ENCODE measurements around the gene SLC9A9.

SLC9A9 gene

DNA sequence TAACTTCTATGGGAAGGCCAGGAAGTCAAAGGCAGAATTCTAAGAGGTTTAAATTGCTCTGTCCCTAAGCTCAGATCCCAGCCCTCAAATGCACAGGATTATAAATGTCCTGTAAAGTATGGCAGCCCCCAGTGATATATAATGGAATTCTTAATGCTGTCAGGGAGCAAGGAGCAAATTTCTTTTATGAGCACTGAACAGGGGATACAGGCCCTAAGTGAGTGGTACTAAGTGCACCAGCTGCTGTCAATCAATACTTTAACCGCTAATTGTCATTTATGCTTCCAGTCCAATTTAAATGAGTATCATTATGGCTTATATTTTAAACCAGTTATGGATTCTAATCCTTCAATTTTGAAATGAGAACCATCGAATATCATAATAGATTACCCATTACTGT, 4.7 kb downstream of the SLC9A9 start:
- no peak for DNase-seq (ENCODE audit: low read depth, low spot score)
- Histone ChIP-seq H3K4me3 (ENCODE audit: low read length) (no peak overlapping the region), H3K36me3 (ENCODE audit: control insufficient read depth, insufficient read depth, low read length) (no peaks in the 10 kb centered on the region), H3K9me3 (ENCODE audit: control insufficient read depth, insufficient read depth, low read length) (no peaks in the 10 kb centered on the region), H3K27ac (ENCODE audit: low read length) (no peak overlapping the region), H3K4me1 (ENCODE audit: control insufficient read depth, insufficient read depth, low read length) (no peaks in the 10 kb centered on the region; the same call in none of the 2 replicates), H3K27me3 (ENCODE audit: control insufficient read depth, insufficient read depth, low read length) (no peaks in the 10 kb centered on the region)
- WGBS (ENCODE audit: insufficient coverage, insufficient read length), result no CpG with 5 or more reads among the region's 2 CpGs

DNA sequence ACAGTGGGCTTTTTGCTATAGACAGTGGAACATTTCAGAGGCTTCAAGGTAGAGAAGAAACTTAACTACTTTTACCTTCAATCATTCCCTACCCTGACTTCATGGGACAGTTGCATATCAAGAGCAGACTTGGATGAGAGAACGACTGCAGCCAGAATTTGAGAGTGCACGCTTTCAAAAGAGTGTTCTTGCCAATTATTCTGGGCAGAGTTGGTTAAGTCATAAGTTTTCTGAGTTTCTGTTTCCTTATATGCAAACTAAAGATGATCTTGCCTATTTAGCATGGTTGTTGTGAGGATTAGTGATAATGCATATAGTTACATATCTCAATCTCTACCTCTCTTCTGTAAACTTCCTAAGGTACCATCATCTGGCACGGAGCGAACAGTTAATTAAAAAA, 7.6 kb downstream of the SLC9A9 start:
- DNase-seq (ENCODE audit: low read depth, low spot score), result no peak
- Histone ChIP-seq H3K27me3 (ENCODE audit: control insufficient read depth, insufficient read depth, low read length) (no peaks in the 10 kb centered on the region), H3K9me3 (ENCODE audit: control insufficient read depth, insufficient read depth, low read length) (no peaks in the 10 kb centered on the region), H3K4me1 (ENCODE audit: control insufficient read depth, insufficient read depth, low read length) (no peaks in the 10 kb centered on the region; the same call in 1 of the 2 replicates), H3K36me3 (ENCODE audit: control insufficient read depth, insufficient read depth, low read length) (no peaks in the 10 kb centered on the region), H3K4me3 (ENCODE audit: low read length) (no peak overlapping the region), H3K27ac (ENCODE audit: low read length) (no peak overlapping the region)
- WGBS (ENCODE audit: insufficient coverage, insufficient read length), result no CpG with 5 or more reads among the region's 4 CpGs

DNA sequence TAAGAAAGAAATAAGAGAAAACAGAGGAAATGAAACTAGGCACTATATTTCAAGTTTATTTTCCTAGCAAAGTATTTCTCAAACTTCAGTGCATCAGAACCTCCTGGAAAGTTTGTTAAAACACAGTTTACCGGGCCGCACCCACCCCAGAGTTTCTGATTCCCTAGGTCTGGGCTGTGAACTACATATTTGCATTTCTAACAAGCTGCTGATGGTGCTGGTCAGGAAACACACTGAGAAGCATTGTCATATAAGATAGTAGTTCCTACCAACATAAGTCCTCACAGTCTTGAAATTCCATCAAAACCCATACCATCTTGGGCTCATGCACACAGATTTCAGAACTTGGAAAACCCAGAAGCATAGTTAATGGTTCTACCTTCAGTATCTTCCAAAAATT, 8.3 kb downstream of the SLC9A9 start:
- WGBS (ENCODE audit: insufficient coverage, insufficient read length), result no CpG with 5 or more reads among the region's 2 CpGs
- no peak overlapping the region for H3K27ac ChIP-seq (ENCODE audit: low read length)
- H3K4me1 ChIP-seq (ENCODE audit: control insufficient read depth, insufficient read depth, low read length), result no peaks in the 10 kb centered on the region; the same call in 1 of the 2 replicates
- no peak for DNase-seq (ENCODE audit: low read depth, low spot score)
- no peaks in the 10 kb centered on the region for H3K27me3 ChIP-seq (ENCODE audit: control insufficient read depth, insufficient read depth, low read length)
- no peaks in the 10 kb centered on the region for H3K9me3 ChIP-seq (ENCODE audit: control insufficient read depth, insufficient read depth, low read length)
- no peak overlapping the region for H3K4me3 ChIP-seq (ENCODE audit: low read length)
- no peaks in the 10 kb centered on the region for H3K36me3 ChIP-seq (ENCODE audit: control insufficient read depth, insufficient read depth, low read length)

DNA sequence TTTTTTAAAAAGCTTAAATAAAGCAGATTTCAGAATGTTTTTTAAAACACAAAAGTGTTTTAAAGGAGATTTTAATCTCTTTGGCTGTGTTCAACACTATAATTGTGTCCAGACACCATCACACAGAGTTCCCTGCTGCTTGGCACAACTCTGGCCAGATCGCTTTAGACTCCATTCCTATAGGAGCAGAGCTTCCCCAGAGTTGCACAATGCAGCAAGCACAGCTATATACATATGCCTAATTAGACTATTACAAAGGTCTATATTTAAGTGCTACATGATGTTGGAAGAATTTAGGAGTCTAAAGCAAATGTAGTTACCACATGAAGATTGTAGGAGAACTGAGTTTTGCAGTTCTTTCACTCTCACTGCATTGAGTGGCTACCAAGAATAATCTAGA, 11.2 kb downstream of the SLC9A9 start:
- no peak overlapping the region for H3K27ac ChIP-seq (ENCODE audit: low read length)
- H3K36me3 ChIP-seq (ENCODE audit: control insufficient read depth, insufficient read depth, low read length), result no peaks in the 10 kb centered on the region
- no peaks in the 10 kb centered on the region for H3K9me3 ChIP-seq (ENCODE audit: control insufficient read depth, insufficient read depth, low read length)
- no peaks in the 10 kb centered on the region; the same call in 1 of the 2 replicates for H3K4me1 ChIP-seq (ENCODE audit: control insufficient read depth, insufficient read depth, low read length)
- no peak for DNase-seq (ENCODE audit: low read depth, low spot score)
- no peaks in the 10 kb centered on the region for H3K27me3 ChIP-seq (ENCODE audit: control insufficient read depth, insufficient read depth, low read length)
- no peak overlapping the region for H3K4me3 ChIP-seq (ENCODE audit: low read length)
- WGBS (ENCODE audit: insufficient coverage, insufficient read length), result no CpG with 5 or more reads among the region's 1 CpG

DNA sequence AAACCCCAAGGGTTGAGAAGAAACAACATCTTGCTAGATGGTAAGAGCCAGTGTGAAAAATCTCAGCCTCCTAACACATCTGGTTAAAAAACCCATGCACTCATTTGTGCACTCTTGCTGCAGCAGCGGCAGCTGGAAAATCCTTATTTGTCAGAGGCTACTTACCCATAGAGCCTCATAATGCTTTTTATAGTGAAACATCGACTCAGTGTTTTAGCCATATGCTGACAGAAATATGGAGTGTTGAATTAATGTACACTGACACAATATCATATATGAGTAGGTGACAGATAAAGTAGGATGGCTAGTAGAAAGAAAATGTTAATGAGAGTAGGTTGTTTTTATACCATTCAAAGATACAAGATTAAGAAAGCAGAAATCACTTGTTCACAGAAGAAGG, 13.0 kb downstream of the SLC9A9 start:
- no peak for DNase-seq (ENCODE audit: low read depth, low spot score)
- H3K36me3 ChIP-seq (ENCODE audit: control insufficient read depth, insufficient read depth, low read length), result no peaks in the 10 kb centered on the region

DNA sequence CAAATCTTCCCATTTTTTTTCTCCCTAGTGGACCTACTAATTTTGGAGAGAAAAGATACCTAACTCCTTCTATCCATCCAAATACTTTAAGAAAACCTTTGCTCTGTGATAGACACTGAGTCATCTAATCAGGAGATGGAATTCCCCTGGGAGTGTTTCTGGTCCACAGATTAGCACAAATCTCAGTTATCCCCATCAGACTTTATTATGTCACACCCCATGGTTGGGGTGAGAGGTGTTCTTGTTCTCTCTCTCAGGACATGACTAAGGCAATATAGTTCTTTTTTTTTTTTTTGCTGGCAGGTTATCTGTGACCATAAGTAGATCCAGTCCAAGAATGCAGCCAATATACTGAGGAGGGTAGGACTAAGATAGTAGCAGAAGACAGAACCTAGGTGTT, 15.8 kb downstream of the SLC9A9 start:
- H3K4me1 ChIP-seq (ENCODE audit: control insufficient read depth, insufficient read depth, low read length), result no peaks in the 10 kb centered on the region
- H3K4me3 ChIP-seq (ENCODE audit: low read length), result no peak overlapping the region
- no peak overlapping the region for H3K27ac ChIP-seq (ENCODE audit: low read length)
- no peaks in the 10 kb centered on the region for H3K27me3 ChIP-seq (ENCODE audit: control insufficient read depth, insufficient read depth, low read length)
- no peaks in the 10 kb centered on the region for H3K9me3 ChIP-seq (ENCODE audit: control insufficient read depth, insufficient read depth, low read length)
- no peaks in the 10 kb centered on the region for H3K36me3 ChIP-seq (ENCODE audit: control insufficient read depth, insufficient read depth, low read length)
- DNase-seq (ENCODE audit: low read depth, low spot score), result no peak

More for the DNA sequence above, 13.0 kb downstream of the SLC9A9 start:
- H3K4me1 ChIP-seq (ENCODE audit: control insufficient read depth, insufficient read depth, low read length), result no peaks in the 10 kb centered on the region; the same call in 1 of the 2 replicates
- H3K27ac ChIP-seq (ENCODE audit: low read length), result no peak overlapping the region
- no peaks in the 10 kb centered on the region for H3K27me3 ChIP-seq (ENCODE audit: control insufficient read depth, insufficient read depth, low read length)
- no CpG with 5 or more reads among the region's 2 CpGs for WGBS (ENCODE audit: insufficient coverage, insufficient read length)
- no peak overlapping the region for H3K4me3 ChIP-seq (ENCODE audit: low read length)
- no peaks in the 10 kb centered on the region for H3K9me3 ChIP-seq (ENCODE audit: control insufficient read depth, insufficient read depth, low read length)

DNA sequence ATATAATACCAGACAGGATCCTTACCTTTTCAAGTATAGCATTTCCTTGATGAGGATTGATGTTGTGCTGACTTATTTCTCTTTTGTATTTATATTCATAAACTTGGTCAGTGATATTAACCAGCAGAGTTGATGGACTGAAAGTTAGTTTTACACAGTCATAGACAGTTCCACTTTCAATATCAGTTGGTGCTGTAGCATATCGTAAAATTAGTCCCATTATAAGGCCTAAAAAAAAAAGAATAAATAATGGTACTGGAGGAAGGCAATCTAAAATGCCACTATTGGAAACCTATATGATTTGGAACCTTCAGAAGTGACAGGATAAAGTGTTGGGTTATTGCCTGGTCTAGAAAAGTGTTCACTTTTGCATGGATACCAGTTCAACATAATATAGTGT, 16.3 kb downstream of the SLC9A9 start:
- Histone ChIP-seq H3K9me3 (ENCODE audit: control insufficient read depth, insufficient read depth, low read length) (no peaks in the 10 kb centered on the region), H3K4me3 (ENCODE audit: low read length) (no peak overlapping the region), H3K36me3 (ENCODE audit: control insufficient read depth, insufficient read depth, low read length) (no peaks in the 10 kb centered on the region), H3K27ac (ENCODE audit: low read length) (no peak overlapping the region), H3K27me3 (ENCODE audit: control insufficient read depth, insufficient read depth, low read length) (no peaks in the 10 kb centered on the region), H3K4me1 (ENCODE audit: control insufficient read depth, insufficient read depth, low read length) (no peaks in the 10 kb centered on the region)
- no peak for DNase-seq (ENCODE audit: low read depth, low spot score)
- WGBS (ENCODE audit: insufficient coverage, insufficient read length), result no CpG with 5 or more reads among the region's 1 CpG

DNA sequence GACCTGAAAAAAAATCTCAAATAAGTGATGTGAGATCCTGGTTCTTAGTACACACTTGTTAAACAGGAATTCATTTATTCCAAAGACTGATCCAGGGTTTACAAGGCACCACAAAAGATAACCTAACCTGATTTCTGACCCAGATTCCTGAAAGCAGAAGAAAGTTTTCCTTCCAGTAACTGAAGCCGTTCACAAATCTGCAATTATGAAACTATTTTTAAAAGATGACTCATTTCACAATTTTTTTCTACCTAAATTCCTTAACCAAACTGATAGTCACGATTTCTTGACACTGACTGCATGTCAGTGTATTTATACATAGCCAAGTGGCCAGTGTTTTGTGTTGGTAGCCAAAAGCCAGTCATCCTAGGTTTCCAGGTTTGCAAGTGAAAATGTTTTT, 17.1 kb downstream of the SLC9A9 start:
- Histone ChIP-seq H3K27me3 (ENCODE audit: control insufficient read depth, insufficient read depth, low read length) (no peaks in the 10 kb centered on the region), H3K36me3 (ENCODE audit: control insufficient read depth, insufficient read depth, low read length) (no peaks in the 10 kb centered on the region), H3K9me3 (ENCODE audit: control insufficient read depth, insufficient read depth, low read length) (no peaks in the 10 kb centered on the region), H3K27ac (ENCODE audit: low read length) (no peak overlapping the region), H3K4me3 (ENCODE audit: low read length) (no peak overlapping the region), H3K4me1 (ENCODE audit: control insufficient read depth, insufficient read depth, low read length) (no peaks in the 10 kb centered on the region)
- WGBS (ENCODE audit: insufficient coverage, insufficient read length), result 100% methylated on average over 2 of the region's 2 CpGs
- DNase-seq (ENCODE audit: low read depth, low spot score), result no peak

DNA sequence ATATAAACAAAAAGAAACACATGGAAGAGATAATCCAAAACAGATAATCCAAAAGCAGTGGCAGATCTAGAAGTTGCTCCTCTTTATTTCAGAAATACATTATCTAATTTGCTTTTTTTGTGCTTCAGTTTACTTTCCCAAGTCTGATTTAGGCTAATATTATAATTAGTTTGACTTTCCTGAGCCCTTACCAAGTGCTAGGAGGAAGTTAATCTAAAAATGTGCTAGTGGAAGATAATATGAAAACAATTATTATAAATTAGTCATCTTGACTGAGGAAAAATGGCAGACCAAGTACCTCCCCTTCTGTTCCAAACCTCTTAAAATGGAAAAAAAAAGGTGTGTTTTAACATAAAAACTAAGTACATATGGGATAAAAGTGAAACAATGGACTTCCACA, 17.5 kb downstream of the SLC9A9 start:
- no peaks in the 10 kb centered on the region for H3K4me1 ChIP-seq (ENCODE audit: control insufficient read depth, insufficient read depth, low read length)
- DNase-seq (ENCODE audit: low read depth, low spot score), result no peak
- H3K4me3 ChIP-seq (ENCODE audit: low read length), result no peak overlapping the region
- H3K9me3 ChIP-seq (ENCODE audit: control insufficient read depth, insufficient read depth, low read length), result no peaks in the 10 kb centered on the region
- no peak overlapping the region for H3K27ac ChIP-seq (ENCODE audit: low read length)
- no peaks in the 10 kb centered on the region for H3K27me3 ChIP-seq (ENCODE audit: control insufficient read depth, insufficient read depth, low read length)
- no peaks in the 10 kb centered on the region for H3K36me3 ChIP-seq (ENCODE audit: control insufficient read depth, insufficient read depth, low read length)

DNA sequence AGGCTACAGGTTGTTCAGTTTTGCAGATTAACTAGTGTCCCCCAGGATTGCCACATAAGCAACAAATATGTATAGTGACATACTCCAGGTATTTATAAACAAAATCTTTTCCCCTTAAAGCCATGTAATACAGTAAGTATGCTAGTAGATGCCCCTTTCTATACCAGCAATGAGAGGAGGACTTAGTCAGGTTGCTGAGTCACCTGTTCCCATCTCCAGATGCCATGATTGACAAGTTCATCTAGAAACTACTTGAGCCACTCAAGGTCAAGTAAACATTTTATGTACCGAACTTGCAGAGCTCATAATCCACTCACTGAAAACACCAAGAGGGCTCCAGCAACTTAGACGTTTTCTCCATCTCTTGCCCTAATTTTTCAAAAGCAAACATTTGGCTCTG, 18.2 kb downstream of the SLC9A9 start:
- no peaks in the 10 kb centered on the region for H3K9me3 ChIP-seq (ENCODE audit: control insufficient read depth, insufficient read depth, low read length)
- H3K4me1 ChIP-seq (ENCODE audit: control insufficient read depth, insufficient read depth, low read length), result no peaks in the 10 kb centered on the region
- WGBS (ENCODE audit: insufficient coverage, insufficient read length), result no CpG with 5 or more reads among the region's 2 CpGs
- H3K36me3 ChIP-seq (ENCODE audit: control insufficient read depth, insufficient read depth, low read length), result no peaks in the 10 kb centered on the region
- no peaks in the 10 kb centered on the region for H3K27me3 ChIP-seq (ENCODE audit: control insufficient read depth, insufficient read depth, low read length)
- DNase-seq (ENCODE audit: low read depth, low spot score), result no peak
- H3K27ac ChIP-seq (ENCODE audit: low read length), result no peak overlapping the region
- no peak overlapping the region for H3K4me3 ChIP-seq (ENCODE audit: low read length)

DNA sequence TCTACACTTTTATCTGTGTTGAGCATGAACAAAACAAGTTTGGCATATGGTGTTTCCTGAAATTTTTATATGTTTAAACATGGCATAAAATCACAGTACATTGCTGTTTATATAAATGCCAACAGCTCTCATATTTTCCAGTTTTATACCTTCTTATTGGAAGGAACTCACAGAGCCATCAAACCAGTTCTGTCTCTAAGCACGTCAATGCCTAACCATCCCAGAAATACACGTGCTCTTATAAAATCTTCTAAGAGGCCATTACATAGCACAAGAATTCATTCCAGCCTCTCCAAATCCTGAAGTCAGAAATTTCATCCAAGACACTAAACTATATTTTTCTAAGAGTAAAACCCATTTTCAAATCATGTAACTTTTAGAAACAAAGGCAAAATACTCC, 20.8 kb downstream of the SLC9A9 start:
- no CpG with 5 or more reads among the region's 2 CpGs for WGBS (ENCODE audit: insufficient coverage, insufficient read length)
- no peak for DNase-seq (ENCODE audit: low read depth, low spot score)
- H3K27me3 ChIP-seq (ENCODE audit: control insufficient read depth, insufficient read depth, low read length), result no peaks in the 10 kb centered on the region
- no peaks in the 10 kb centered on the region for H3K9me3 ChIP-seq (ENCODE audit: control insufficient read depth, insufficient read depth, low read length)
- no peaks in the 10 kb centered on the region for H3K4me1 ChIP-seq (ENCODE audit: control insufficient read depth, insufficient read depth, low read length)
- H3K4me3 ChIP-seq (ENCODE audit: low read length), result no peak overlapping the region
- no peak overlapping the region for H3K27ac ChIP-seq (ENCODE audit: low read length)
- no peaks in the 10 kb centered on the region for H3K36me3 ChIP-seq (ENCODE audit: control insufficient read depth, insufficient read depth, low read length)
